HG03025 (cell line): ENCODE measurements around the gene ATP9B.

Experiments
- ATAC-seq: cut with Tn5 transposase; IDR thresholded peaks from one replicate; pipeline ENCODE4 v1.9.1; 2021; ENCODE audit warnings: mild to moderate bottlenecking, moderate library complexity; ENCODE audit not compliant: unreplicated experiment, low FRiP score

Gene ATP9B

GRCh38 chr18:79195716-79196683 lies 126.8 kb downstream of the ATP9B start:
- no peak for ATAC-seq

GRCh38 chr18:79197531-79197930 lies 128.3 kb downstream of the ATP9B start:
- ATAC-seq = no peak

- no peak for ATAC-seq
Observed at GRCh38 chr18:79199691-79200374, 130.6 kb downstream of the ATP9B start.

- ATAC-seq = no peak
Observed at GRCh38 chr18:79200546-79201268, 131.5 kb downstream of the ATP9B start.

- ATAC-seq = no peak
Observed at GRCh38 chr18:79203017-79203605, 133.9 kb downstream of the ATP9B start.

- ATAC-seq = no peak
Observed at GRCh38 chr18:79204889-79205807, 136.0 kb downstream of the ATP9B start.

GRCh38 chr18:79206444-79206843 lies 137.2 kb downstream of the ATP9B start:
- ATAC-seq = no peak

GRCh38 chr18:79208906-79209305 lies 139.7 kb downstream of the ATP9B start:
- no peak for ATAC-seq

GRCh38 chr18:79210002-79210910 lies 141.1 kb downstream of the ATP9B start:
- ATAC-seq = no peak

GRCh38 chr18:79211844-79212243 lies 142.7 kb downstream of the ATP9B start:
- no peak for ATAC-seq

- no peak for ATAC-seq
Observed at GRCh38 chr18:79214056-79214455, 144.9 kb downstream of the ATP9B start.

GRCh38 chr18:79216176-79216575 lies 147.0 kb downstream of the ATP9B start:
- ATAC-seq = no peak

GRCh38 chr18:79217979-79218604 lies 148.9 kb downstream of the ATP9B start:
- ATAC-seq = no peak

- no peak for ATAC-seq
Observed at GRCh38 chr18:79218605-79219190, 149.5 kb downstream of the ATP9B start.

GRCh38 chr18:79221136-79221535 lies 151.9 kb downstream of the ATP9B start:
- no peak for ATAC-seq

GRCh38 chr18:79222790-79223189 lies 153.6 kb downstream of the ATP9B start:
- no peak for ATAC-seq

GRCh38 chr18:79223431-79223830 lies 154.2 kb downstream of the ATP9B start:
- no peak for ATAC-seq

- ATAC-seq = no peak
Observed at GRCh38 chr18:79224381-79224780, 155.2 kb downstream of the ATP9B start.
